IPS-20b (cell line): ENCODE measurements around the gene ISCA2.

ENCODE experiments used
- H3K27ac ChIP-seq: one replicate; pipeline ENCODE4 v1.5.1; 2013; ENCODE audit warnings: low read length
- H3K27me3 ChIP-seq: 2 replicates; pipeline ENCODE4 v1.6.1; 2013; ENCODE audit warnings: mild to moderate bottlenecking, low read length, inconsistent platforms; ENCODE audit not compliant: insufficient read depth
- H3K36me3 ChIP-seq: 2 replicates; pipeline ENCODE4 v1.6.1; 2013; ENCODE audit warnings: low read depth, mild to moderate bottlenecking, inconsistent platforms, low read length, moderate library complexity; ENCODE audit not compliant: insufficient read depth
- H3K4me1 ChIP-seq: 2 replicates; pipeline ENCODE4 v1.6.1; 2013; ENCODE audit warnings: mild to moderate bottlenecking, control low read depth, inconsistent platforms, low read length, moderate library complexity; ENCODE audit not compliant: insufficient read depth
- H3K4me3 ChIP-seq: 2 replicates; pipeline ENCODE4 v1.5.1; 2013; ENCODE audit warnings: mild to moderate bottlenecking, low read length, inconsistent platforms
- H3K9ac ChIP-seq: 2 replicates; pipeline ENCODE4 v1.6.1; 2013; ENCODE audit warnings: low read depth, mild to moderate bottlenecking, inconsistent platforms, low read length, moderate library complexity
- H3K9me3 ChIP-seq: 2 replicates; pipeline ENCODE4 v1.6.1; 2013; ENCODE audit warnings: mild to moderate bottlenecking, low read depth, low read length, inconsistent platforms; ENCODE audit not compliant: insufficient read depth

Gene ISCA2

GRCh38 chr14:74522740-74523139 lies 29.2 kb downstream of the ISCA2 start:
- H3K27ac ChIP-seq, result no peak overlapping the region
- no peaks in the 10 kb centered on the region for H3K4me1 ChIP-seq
- H3K9me3 ChIP-seq, result no peaks in the 10 kb centered on the region
- H3K9ac ChIP-seq, result no peak overlapping the region
- H3K27me3 ChIP-seq, result no peaks in the 10 kb centered on the region
- H3K4me3 ChIP-seq, result no peak overlapping the region
- H3K36me3 ChIP-seq, result no peaks in the 10 kb centered on the region

- Histone ChIP-seq H3K36me3 (no peaks in the 10 kb centered on the region), H3K27ac (no peak overlapping the region), H3K4me3 (no peak overlapping the region), H3K27me3 (no peaks in the 10 kb centered on the region), H3K9me3 (no peaks in the 10 kb centered on the region), H3K9ac (no peak overlapping the region), H3K4me1 (no peaks in the 10 kb centered on the region)
Observed at GRCh38 chr14:74524076-74524811, 30.7 kb downstream of the ISCA2 start.

- no peak overlapping the region for H3K9ac ChIP-seq
Observed at GRCh38 chr14:74524812-74525135, 31.2 kb downstream of the ISCA2 start.

GRCh38 chr14:74525361-74525851 lies 31.8 kb downstream of the ISCA2 start:
- Histone ChIP-seq H3K9ac (no peak overlapping the region), H3K27ac (no peak overlapping the region), H3K4me3 (no peak overlapping the region), H3K9me3 (no peaks in the 10 kb centered on the region), H3K4me1 (no peaks in the 10 kb centered on the region), H3K36me3 (no peaks in the 10 kb centered on the region), H3K27me3 (no peaks in the 10 kb centered on the region)

More at GRCh38 chr14:74524812-74525135, 31.2 kb downstream of the ISCA2 start:
- no peaks in the 10 kb centered on the region for H3K4me1 ChIP-seq
- H3K36me3 ChIP-seq, result no peaks in the 10 kb centered on the region
- no peak overlapping the region for H3K4me3 ChIP-seq
- no peaks in the 10 kb centered on the region for H3K9me3 ChIP-seq
- H3K27me3 ChIP-seq, result no peaks in the 10 kb centered on the region
- H3K27ac ChIP-seq, result no peak overlapping the region

DNA sequence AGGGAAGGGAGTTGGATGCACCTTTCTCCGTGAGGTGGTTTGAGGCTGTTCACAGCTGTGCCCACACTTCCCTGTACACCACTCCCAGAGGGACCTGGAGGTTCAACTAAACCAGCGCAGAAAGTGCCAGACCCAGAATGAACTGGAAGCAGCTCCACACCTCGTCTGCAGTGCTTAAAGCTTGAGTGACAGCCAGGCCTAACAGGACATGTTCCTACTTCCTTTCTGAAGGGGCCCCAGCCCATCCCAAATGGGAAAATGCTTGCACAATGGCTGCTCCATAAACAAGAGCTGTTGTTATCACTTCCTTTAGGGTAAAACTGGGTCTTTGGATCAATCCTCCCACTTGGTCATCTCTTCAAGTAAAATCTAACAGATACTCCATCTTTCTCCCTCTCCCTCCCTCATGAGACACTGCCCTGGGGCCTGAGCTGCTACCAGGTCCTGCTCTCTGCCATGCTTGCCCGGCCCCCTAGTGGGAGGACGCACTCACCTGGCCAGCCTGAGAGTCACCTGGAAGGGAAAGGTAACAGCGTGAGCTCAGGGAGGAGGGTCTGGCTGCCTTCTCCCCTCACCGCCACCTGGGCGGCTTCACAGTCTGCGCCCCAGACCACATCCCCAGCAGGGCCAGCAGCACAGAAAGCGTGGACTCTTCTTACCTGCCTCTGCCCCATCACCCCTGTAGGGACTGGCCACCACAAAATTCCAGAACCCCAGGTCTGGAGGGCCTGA lies 33.5 kb downstream of the ISCA2 start:
- no peak overlapping the region for H3K4me3 ChIP-seq
- no peaks in the 10 kb centered on the region for H3K27me3 ChIP-seq
- no peaks in the 10 kb centered on the region for H3K36me3 ChIP-seq
- H3K9ac ChIP-seq, result no peak overlapping the region
- H3K27ac ChIP-seq, result no peak overlapping the region
- H3K9me3 ChIP-seq, result no peaks in the 10 kb centered on the region
- no peaks in the 10 kb centered on the region for H3K4me1 ChIP-seq

- H3K4me3 ChIP-seq, result no peak overlapping the region
- no peaks in the 10 kb centered on the region for H3K9me3 ChIP-seq
- no peak overlapping the region for H3K9ac ChIP-seq
- H3K4me1 ChIP-seq, result no peaks in the 10 kb centered on the region
- H3K27ac ChIP-seq, result no peak overlapping the region
- no peaks in the 10 kb centered on the region for H3K36me3 ChIP-seq
- no peaks in the 10 kb centered on the region for H3K27me3 ChIP-seq
Observed at GRCh38 chr14:74527736-74528280, 34.2 kb downstream of the ISCA2 start.

DNA sequence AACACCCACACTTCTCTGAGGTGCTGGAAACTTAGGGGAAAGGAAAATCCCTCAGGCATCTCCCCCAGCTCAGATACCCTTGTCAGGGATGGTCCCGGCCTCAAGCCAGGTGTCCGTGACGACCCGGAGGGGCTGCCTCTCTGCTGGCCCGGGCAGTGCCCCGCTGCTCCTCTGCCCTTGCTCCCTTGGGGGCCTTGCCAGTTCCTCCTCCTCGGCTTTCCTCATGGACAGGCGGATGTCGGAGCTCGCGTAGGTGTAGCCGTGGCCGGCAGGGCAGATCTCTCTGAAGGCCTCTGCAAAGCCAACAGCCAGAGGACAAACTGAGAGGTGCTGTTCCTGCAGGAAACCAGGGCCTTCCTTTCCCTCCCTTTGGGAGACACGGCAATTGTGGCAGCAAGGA lies 34.8 kb downstream of the ISCA2 start:
- no peak overlapping the region for H3K4me3 ChIP-seq

DNA sequence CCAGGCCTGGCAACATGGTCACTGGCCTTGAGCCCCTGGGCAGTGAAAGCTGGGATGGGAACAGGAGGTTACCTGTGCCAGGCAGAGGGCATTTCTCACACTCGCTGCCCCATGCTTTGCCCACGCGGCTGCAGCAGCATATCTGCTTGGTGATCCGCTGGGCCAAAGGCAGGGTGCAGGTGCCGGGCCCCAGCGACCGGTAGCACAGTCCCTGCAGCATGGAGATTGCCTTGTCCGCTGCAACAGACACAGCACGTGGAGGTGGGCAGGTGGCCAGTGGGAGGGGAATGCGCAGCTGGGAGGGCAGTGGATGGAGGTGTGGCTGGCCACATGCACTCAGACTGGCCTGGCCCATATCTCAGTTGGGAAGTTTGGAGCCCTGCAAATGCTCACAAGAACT lies 35.3 kb downstream of the ISCA2 start:
- Histone ChIP-seq H3K27ac (no peak overlapping the region), H3K4me1 (no peaks in the 10 kb centered on the region)

More for the DNA sequence above, 34.8 kb downstream of the ISCA2 start:
- Histone ChIP-seq H3K9ac (no peak overlapping the region), H3K4me1 (no peaks in the 10 kb centered on the region), H3K27me3 (no peaks in the 10 kb centered on the region), H3K27ac (no peak overlapping the region), H3K36me3 (no peaks in the 10 kb centered on the region), H3K9me3 (no peaks in the 10 kb centered on the region)

GRCh38 chr14:74531006-74531405 lies 37.4 kb downstream of the ISCA2 start:
- H3K27ac ChIP-seq, result no peak overlapping the region
- no peaks in the 10 kb centered on the region for H3K9me3 ChIP-seq
- no peaks in the 10 kb centered on the region for H3K4me1 ChIP-seq
- H3K36me3 ChIP-seq, result no peaks in the 10 kb centered on the region
- no peaks in the 10 kb centered on the region for H3K27me3 ChIP-seq
- H3K9ac ChIP-seq, result no peak overlapping the region
- H3K4me3 ChIP-seq, result no peak overlapping the region

More for the DNA sequence above, 35.3 kb downstream of the ISCA2 start:
- no peak overlapping the region for H3K9ac ChIP-seq
- H3K9me3 ChIP-seq, result no peaks in the 10 kb centered on the region
- no peaks in the 10 kb centered on the region for H3K27me3 ChIP-seq
- no peaks in the 10 kb centered on the region for H3K36me3 ChIP-seq
- no peak overlapping the region for H3K4me3 ChIP-seq

GRCh38 chr14:74531467-74531866 lies 37.9 kb downstream of the ISCA2 start:
- H3K36me3 ChIP-seq, result no peaks in the 10 kb centered on the region
- no peaks in the 10 kb centered on the region for H3K27me3 ChIP-seq
- no peak overlapping the region for H3K9ac ChIP-seq
- no peak overlapping the region for H3K4me3 ChIP-seq
- H3K4me1 ChIP-seq, result no peaks in the 10 kb centered on the region
- H3K27ac ChIP-seq, result no peak overlapping the region
- H3K9me3 ChIP-seq, result no peaks in the 10 kb centered on the region

- Histone ChIP-seq H3K4me1 (no peaks in the 10 kb centered on the region), H3K36me3 (no peaks in the 10 kb centered on the region), H3K27me3 (no peaks in the 10 kb centered on the region), H3K27ac (no peak overlapping the region), H3K9me3 (no peaks in the 10 kb centered on the region), H3K4me3 (no peak overlapping the region), H3K9ac (no peak overlapping the region)
Observed at GRCh38 chr14:74532246-74532645, 38.7 kb downstream of the ISCA2 start.

- no peaks in the 10 kb centered on the region for H3K27me3 ChIP-seq
- H3K4me3 ChIP-seq, result no peak overlapping the region
- no peaks in the 10 kb centered on the region for H3K4me1 ChIP-seq
- H3K9ac ChIP-seq, result no peak overlapping the region
- no peaks in the 10 kb centered on the region for H3K36me3 ChIP-seq
- H3K27ac ChIP-seq, result no peak overlapping the region
- H3K9me3 ChIP-seq, result no peaks in the 10 kb centered on the region
Observed at GRCh38 chr14:74533576-74533975, 40.0 kb downstream of the ISCA2 start.
